H1 (cell line): Measurements from ENCODE around the gene FRMPD4. TPM values are rescaled to one million over a fixed set of nuclear protein-coding genes. Genes with fewer than 3 reads are reported as not detected.

Source experiments
- BACH1 ChIP-seq: IDR thresholded peaks from 2 replicates; pipeline ENCODE4 v1.6.1; 2012; ENCODE audit warnings: low read length, improper control_type of control experiment
- BCL11A ChIP-seq, 2 experiments: IDR thresholded peaks; one replicate each; pipeline ENCODE4 v1.6.1; 2011; ENCODE audit warnings: low read depth in 2 of 2, low read length in 2 of 2, mild to moderate bottlenecking in 2 of 2
- CBX5 ChIP-seq: fragments of 300-800, 300-1000 bp; sonication (generic); IDR thresholded peaks from 2 replicates; pipeline ENCODE4 v1.7.1; 2016; ENCODE audit warnings: antibody characterized with exemption, low read length, low read depth
- CBX8 ChIP-seq: fragments of 300-800, 300-1000 bp; sonication (generic); IDR thresholded peaks from 2 replicates; pipeline ENCODE4 v1.7.1; 2016; ENCODE audit warnings: low read depth, low read length, borderline replicate concordance
- CHD2 ChIP-seq: IDR thresholded peaks from 2 replicates; pipeline ENCODE4 v1.6.1; 2012; ENCODE audit warnings: low read length, improper control_type of control experiment
- EGR1 ChIP-seq: IDR thresholded peaks from 2 replicates; pipeline ENCODE4 v1.6.1; 2011; ENCODE audit warnings: low read depth, low read length, borderline replicate concordance
- GTF2F1 ChIP-seq: IDR thresholded peaks from 2 replicates; pipeline ENCODE4 v1.6.1; 2012; ENCODE audit warnings: low read depth, low read length, improper control_type of control experiment, borderline replicate concordance
- HDAC2 ChIP-seq, 2 experiments: fragments of 300-600 bp in 1 of 2; sonication (generic) in 1 of 2; IDR thresholded peaks; 2 replicates each; pipeline ENCODE4 v1.6.1; 2011 to 2012; ENCODE audit warnings: low read depth in 2 of 2, low read length in 2 of 2, mild to moderate bottlenecking in 2 of 2, moderate library complexity in 2 of 2, borderline replicate concordance in 1 of 2, inconsistent platforms in 1 of 2
- JUN ChIP-seq: IDR thresholded peaks from 2 replicates; pipeline ENCODE4 v1.6.1; 2011; ENCODE audit warnings: low read depth, mild to moderate bottlenecking, improper control_type of control experiment, low read length
- KDM1A ChIP-seq: fragments of 200-600, 300-600 bp; sonication (generic); IDR thresholded peaks from 2 replicates; pipeline ENCODE4 v1.7.1; 2016; ENCODE audit warnings: mild to moderate bottlenecking, low read length, borderline replicate concordance
- KDM5A ChIP-seq: fragments of 200-600 bp; IDR thresholded peaks from 2 replicates; pipeline ENCODE4 v1.7.1; 2012; ENCODE audit warnings: mild to moderate bottlenecking, low read length, inconsistent platforms, mixed read lengths
- NANOG ChIP-seq: IDR thresholded peaks from 2 replicates; pipeline ENCODE4 v1.6.1; 2011; ENCODE audit warnings: low read length, low read depth, mild to moderate bottlenecking, inconsistent platforms; ENCODE audit not compliant: insufficient read depth, poor library complexity, severe bottlenecking
- NRF1 ChIP-seq: IDR thresholded peaks from 2 replicates; pipeline ENCODE4 v1.6.1; 2011; ENCODE audit warnings: mild to moderate bottlenecking, low read depth, low read length, improper control_type of control experiment
- POU5F1 ChIP-seq: IDR thresholded peaks from 2 replicates; pipeline ENCODE4 v1.6.1; 2011; ENCODE audit warnings: low read depth, mild to moderate bottlenecking, low read length, moderate library complexity
- SIN3A ChIP-seq, 2 experiments: IDR thresholded peaks in 1 of 2; conservative IDR thresholded peaks in 1 of 2; 2 replicates each; pipeline ENCODE4 v1.6.1; 2011 to 2012; ENCODE audit warnings: low read length in 2 of 2, improper control_type of control experiment in 1 of 2, low read depth in 1 of 2, mild to moderate bottlenecking in 1 of 2
- SP2 ChIP-seq: IDR thresholded peaks from 2 replicates; pipeline ENCODE4 v1.6.1; 2012; ENCODE audit warnings: mild to moderate bottlenecking, low read length, inconsistent platforms
- TBP ChIP-seq: IDR thresholded peaks from 2 replicates; pipeline ENCODE4 v1.6.1; 2011; ENCODE audit warnings: low read depth, low read length, improper control_type of control experiment
- TEAD4 ChIP-seq: IDR thresholded peaks from 2 replicates; pipeline ENCODE4 v1.6.1; 2012; ENCODE audit warnings: low read depth, low read length, inconsistent platforms, mixed read lengths
- YY1 ChIP-seq: IDR thresholded peaks from 2 replicates; pipeline ENCODE4 v1.6.1; 2011; ENCODE audit warnings: low read depth, mild to moderate bottlenecking, low read length
- polyA plus RNA-seq, 7 experiments: library from polyadenylated mRNA; depleted of rRNA in 3 of 7; stranded (reverse) in 5 of 7; unstranded in 2 of 7; fragments of >200 nt in 5 of 7; fragments of 200-250 nt in 2 of 7; gene quantifications; 1 replicate in 5 of 7; 2 replicates in 1 of 7; 4 replicates in 1 of 7; pipeline versions ENCODE4 v1.2.1 to v1.2.3, GENCODE V29; 2011 to 2013; ENCODE audit warnings: missing spikeins in 2 of 7, mixed read lengths in 2 of 7
- total RNA-seq: library from RNA; stranded (reverse); fragmentation: NEBNext Ultra II Directional; extraction: Animal tissue kit (Norgen Biotek cat#: 25700); gene quantifications from 2 replicates; pipeline ENCODE4 v1.2.1, GENCODE V29; 2021
- TF ChIP-seq, protein P1 (sequence below): IDR thresholded peaks from 2 replicates; pipeline ENCODE4 v1.6.1; 2011; ENCODE audit warnings: low read length, improper control_type of control experiment
- TF ChIP-seq, protein P2 (sequence below), 3 experiments: IDR thresholded peaks; 1 replicate in 2 of 3; 2 replicates in 1 of 3; pipeline versions ENCODE4 v1.5.1 to v1.6.1; 2011; ENCODE audit warnings: low read length in 3 of 3, mild to moderate bottlenecking in 3 of 3, inconsistent platforms in 2 of 3, low read depth in 1 of 3, moderate library complexity in 1 of 3; ENCODE audit not compliant: insufficient read depth in 1 of 3; ENCODE audit errors: control extremely low read depth in 1 of 3

Gene FRMPD4
- total and polyA plus RNA-seq, 2 of the 8 experiments (the other 6 are each of a cell fraction or from before 2014, with no cell fraction given), result 0.02 to 0.37 TPM

DNA sequence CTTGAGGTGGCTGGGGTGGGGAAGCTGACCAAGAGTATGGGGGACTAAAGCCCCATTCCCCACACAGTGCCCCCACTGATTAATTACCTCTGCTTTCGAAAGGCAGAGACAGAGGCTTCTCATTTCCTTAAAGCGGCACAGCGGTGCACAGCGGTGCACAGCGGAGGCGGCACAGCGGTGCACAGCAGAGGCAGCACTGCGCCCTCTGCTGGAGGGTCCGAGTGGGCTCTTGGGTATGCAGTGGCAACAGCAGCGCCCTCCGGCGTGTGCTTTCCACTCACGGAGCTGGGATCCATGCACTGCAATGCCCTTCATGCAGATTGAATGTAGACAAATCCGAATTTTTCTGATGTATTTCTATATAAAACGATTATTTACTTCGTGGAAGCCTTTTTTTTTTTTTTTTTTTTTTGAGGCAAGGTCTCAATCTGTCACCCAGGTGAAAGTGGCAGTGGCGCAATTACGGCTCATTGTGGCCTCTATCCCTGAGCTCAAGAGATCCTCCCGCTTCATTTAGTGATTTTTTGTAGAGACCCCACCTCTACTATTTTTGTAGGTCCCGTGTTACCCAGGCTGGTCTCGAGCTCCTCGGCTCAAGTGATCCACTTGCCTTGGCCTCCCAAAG is 633.3 kb downstream of the FRMPD4 start (continued):
- TF ChIP-seq HDAC2 (IDR thresholded peaks at IDR 0.05; ENCODE audit: borderline replicate concordance in 1 of 2, low read depth in 2 of 2, low read length in 2 of 2) (0 out of 4 replicates have a peak, but pooled peaks of 1 of the 2 experiments have one; percentile 39), JUN (no peak), TEAD4 (peak; percentile 62; the same call in 1 of the 2 replicates), SIN3A (conservative IDR thresholded peaks at IDR 0.05 in 1 of 2, IDR thresholded peaks at IDR 0.05 in 1 of 2; ENCODE audit: low read depth in 1 of 2, low read length in 2 of 2) (no peak), YY1 (no peak), EGR1 (peak; percentile 79; the same call in 1 of the 2 replicates), BCL11A (IDR thresholded peaks at IDR 0.05; ENCODE audit: low read depth in 2 of 2, low read length in 2 of 2) (no peak), CHD2 (no peak), POU5F1 (no peak), KDM1A (no peak), BACH1 (no peak), NRF1 (no peak), NANOG (peak; percentile 47), CBX5 (no peak), GTF2F1 (no peak), KDM5A (no peak), TBP (no peak), CBX8 (no peak), SP2 (no peak)
- TF ChIP-seq, protein P1, sequence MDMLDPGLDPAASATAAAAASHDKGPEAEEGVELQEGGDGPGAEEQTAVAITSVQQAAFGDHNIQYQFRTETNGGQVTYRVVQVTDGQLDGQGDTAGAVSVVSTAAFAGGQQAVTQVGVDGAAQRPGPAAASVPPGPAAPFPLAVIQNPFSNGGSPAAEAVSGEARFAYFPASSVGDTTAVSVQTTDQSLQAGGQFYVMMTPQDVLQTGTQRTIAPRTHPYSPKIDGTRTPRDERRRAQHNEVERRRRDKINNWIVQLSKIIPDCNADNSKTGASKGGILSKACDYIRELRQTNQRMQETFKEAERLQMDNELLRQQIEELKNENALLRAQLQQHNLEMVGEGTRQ, result no peak
- TF ChIP-seq, protein P2, sequence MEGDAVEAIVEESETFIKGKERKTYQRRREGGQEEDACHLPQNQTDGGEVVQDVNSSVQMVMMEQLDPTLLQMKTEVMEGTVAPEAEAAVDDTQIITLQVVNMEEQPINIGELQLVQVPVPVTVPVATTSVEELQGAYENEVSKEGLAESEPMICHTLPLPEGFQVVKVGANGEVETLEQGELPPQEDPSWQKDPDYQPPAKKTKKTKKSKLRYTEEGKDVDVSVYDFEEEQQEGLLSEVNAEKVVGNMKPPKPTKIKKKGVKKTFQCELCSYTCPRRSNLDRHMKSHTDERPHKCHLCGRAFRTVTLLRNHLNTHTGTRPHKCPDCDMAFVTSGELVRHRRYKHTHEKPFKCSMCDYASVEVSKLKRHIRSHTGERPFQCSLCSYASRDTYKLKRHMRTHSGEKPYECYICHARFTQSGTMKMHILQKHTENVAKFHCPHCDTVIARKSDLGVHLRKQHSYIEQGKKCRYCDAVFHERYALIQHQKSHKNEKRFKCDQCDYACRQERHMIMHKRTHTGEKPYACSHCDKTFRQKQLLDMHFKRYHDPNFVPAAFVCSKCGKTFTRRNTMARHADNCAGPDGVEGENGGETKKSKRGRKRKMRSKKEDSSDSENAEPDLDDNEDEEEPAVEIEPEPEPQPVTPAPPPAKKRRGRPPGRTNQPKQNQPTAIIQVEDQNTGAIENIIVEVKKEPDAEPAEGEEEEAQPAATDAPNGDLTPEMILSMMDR (IDR thresholded peaks at IDR 0.05; ENCODE audit: control extremely low read depth in 1 of 3, insufficient read depth in 1 of 3, low read depth in 1 of 3, low read length in 3 of 3), result peak; percentile 87 to 99 (median 91)
